Vagina (tissue), 2 donors: ENCODE data around the gene LPIN3. TPM values are rescaled to one million over a fixed set of nuclear protein-coding genes. Genes with fewer than 3 reads are reported as not detected.

ENCODE experiments used
- DNase-seq, 2 donors: peaks; one replicate each; pipeline ENCODE4 v3.0.0-alpha.2; 2017; ENCODE audit errors: extremely low spot score in 2 of 2
- H3K27ac ChIP-seq: fragments of 200-600 bp; sonication (generic); one replicate; pipeline ENCODE4 v1.5.1; 2019
- H3K27me3 ChIP-seq: fragments of 200-600 bp; sonication (generic); one replicate; pipeline ENCODE4 v1.5.1; 2019
- H3K36me3 ChIP-seq, 2 donors: fragments of 200-600 bp; sonication (generic); one replicate each; pipeline ENCODE4 v1.5.1; 2017 to 2019
- H3K4me1 ChIP-seq: fragments of 200-600 bp; sonication (generic); one replicate; pipeline ENCODE4 v1.5.1; 2019
- H3K4me3 ChIP-seq, 2 donors: fragments of 200-600 bp; sonication (generic); 1 replicate in 1 of 2; 2 replicates in 1 of 2; pipeline ENCODE4 v1.5.1; 2016 to 2019
- H3K9me3 ChIP-seq: fragments of 200-600 bp; sonication (generic); one replicate; pipeline ENCODE4 v1.5.1; 2019
- POLR2A ChIP-seq, 2 donors: fragments of 450-650 bp; IDR thresholded peaks; one replicate each; pipeline ENCODE4 v1.6.1; 2017; ENCODE audit warnings: antibody characterized with exemption in 2 of 2, mild to moderate bottlenecking in 2 of 2, moderate library complexity in 2 of 2
- POLR2AphosphoS5 ChIP-seq, 2 donors: sonication (generic); formaldehyde crosslinking; IDR thresholded peaks; one replicate each; pipeline ENCODE4 v1.9.0; 2017; ENCODE audit warnings: antibody characterized with exemption in 2 of 2, mild to moderate bottlenecking in 2 of 2, low read depth in 1 of 2; ENCODE audit not compliant: insufficient read depth in 1 of 2
- intact Hi-C: fragments of 100-400 bp; cut with DNase I; formaldehyde crosslinking; loops from one replicate; pipeline ENCODE4 v1.15.1; 2023
- total RNA-seq: library from RNA; depleted of rRNA; stranded (reverse); fragments of >200 nt; gene quantifications from one replicate; pipeline ENCODE4 v1.2.3, GENCODE V29; 2016
- TF ChIP-seq, protein P1 (sequence below), 3 experiments: fragments of 450-650 bp in 2 of 3; fragments of 200-600 bp in 1 of 3; sonication (generic) in 1 of 3; IDR thresholded peaks; one replicate each; pipeline ENCODE4 v1.5.1; 2017 to 2019; ENCODE audit warnings: antibody characterized with exemption in 3 of 3, mild to moderate bottlenecking in 2 of 3, moderate library complexity in 2 of 3

The LPIN3 gene
- total RNA-seq, 1 donor from 2014 or later = 82.3 TPM

DNA sequence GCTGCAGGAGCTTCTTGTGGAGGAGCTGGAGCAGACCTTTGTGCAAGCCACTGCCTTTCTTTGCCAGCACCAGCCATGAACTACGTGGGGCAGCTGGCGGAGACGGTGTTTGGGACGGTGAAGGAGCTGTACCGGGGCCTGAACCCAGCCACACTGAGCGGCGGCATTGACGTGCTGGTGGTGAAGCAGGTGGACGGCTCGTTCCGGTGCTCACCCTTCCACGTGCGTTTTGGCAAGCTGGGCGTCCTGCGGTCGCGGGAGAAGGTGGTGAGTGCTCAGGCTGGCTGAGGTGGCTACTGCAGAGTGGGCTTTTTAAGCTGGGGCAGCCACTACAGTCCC is 5.1 kb downstream of the LPIN3 start:
- H3K9me3 ChIP-seq = no peaks in the 10 kb centered on the region
- TF ChIP-seq, protein P1, sequence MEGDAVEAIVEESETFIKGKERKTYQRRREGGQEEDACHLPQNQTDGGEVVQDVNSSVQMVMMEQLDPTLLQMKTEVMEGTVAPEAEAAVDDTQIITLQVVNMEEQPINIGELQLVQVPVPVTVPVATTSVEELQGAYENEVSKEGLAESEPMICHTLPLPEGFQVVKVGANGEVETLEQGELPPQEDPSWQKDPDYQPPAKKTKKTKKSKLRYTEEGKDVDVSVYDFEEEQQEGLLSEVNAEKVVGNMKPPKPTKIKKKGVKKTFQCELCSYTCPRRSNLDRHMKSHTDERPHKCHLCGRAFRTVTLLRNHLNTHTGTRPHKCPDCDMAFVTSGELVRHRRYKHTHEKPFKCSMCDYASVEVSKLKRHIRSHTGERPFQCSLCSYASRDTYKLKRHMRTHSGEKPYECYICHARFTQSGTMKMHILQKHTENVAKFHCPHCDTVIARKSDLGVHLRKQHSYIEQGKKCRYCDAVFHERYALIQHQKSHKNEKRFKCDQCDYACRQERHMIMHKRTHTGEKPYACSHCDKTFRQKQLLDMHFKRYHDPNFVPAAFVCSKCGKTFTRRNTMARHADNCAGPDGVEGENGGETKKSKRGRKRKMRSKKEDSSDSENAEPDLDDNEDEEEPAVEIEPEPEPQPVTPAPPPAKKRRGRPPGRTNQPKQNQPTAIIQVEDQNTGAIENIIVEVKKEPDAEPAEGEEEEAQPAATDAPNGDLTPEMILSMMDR (IDR thresholded peaks at IDR 0.05) = no peak
- TF ChIP-seq POLR2AphosphoS5 (IDR thresholded peaks at IDR 0.05; ENCODE audit: insufficient read depth in 1 of 2, low read depth in 1 of 2) = no peak
- intact Hi-C loops = no loop called here
- H3K27ac ChIP-seq = no peak overlapping the region
- H3K36me3 ChIP-seq = peaks cover 0 to 23% of the 10 kb centered on the region in 2 donors
- no peak for DNase-seq
- no peak overlapping the region for H3K4me3 ChIP-seq
- no peaks in the 10 kb centered on the region for H3K27me3 ChIP-seq
- H3K4me1 ChIP-seq = peaks cover 33% of the 10 kb centered on the region

DNA sequence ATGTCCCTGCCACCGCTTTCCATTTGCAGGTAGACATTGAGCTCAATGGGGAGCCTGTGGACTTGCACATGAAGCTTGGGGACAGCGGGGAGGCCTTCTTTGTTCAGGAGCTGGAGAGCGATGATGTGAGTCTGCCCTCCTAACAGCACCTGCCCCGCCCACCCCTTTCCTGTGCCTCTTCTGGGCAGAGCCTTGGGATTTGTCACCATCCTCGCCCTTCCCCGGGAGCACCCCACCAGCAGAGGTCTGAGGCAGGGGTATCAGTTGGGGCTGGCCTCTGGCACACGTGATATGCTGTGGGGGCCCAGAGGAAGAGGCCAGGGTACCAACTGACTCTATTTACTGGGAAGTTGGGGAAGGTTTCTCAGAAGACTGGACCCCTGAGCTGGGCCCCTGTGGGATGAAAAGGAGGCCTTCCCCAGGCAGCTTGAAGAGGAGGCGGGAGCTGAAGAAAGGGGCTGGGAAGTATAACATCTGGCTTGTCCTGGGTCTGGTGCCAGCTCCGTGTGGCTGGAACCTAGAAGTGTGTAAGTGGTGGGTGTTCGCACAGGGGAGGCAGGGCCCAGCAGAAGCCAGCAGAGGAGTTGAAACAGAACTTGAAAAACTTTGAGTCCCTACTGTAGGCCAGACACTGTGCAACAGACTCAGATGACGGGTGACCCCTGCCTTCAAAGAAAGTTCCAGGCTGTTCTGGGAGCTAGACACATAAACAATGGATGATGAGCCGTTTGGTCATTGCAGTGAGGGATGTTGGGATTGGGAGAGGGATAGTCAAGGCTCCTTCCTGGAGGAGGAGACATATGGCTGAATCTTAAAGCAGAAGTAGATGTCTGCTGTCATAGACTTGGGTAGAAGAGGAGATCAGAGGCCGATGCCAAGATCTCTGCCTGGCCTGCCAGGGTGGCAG is 7.2 kb downstream of the LPIN3 start:
- H3K4me1 ChIP-seq = peaks cover 14% of the 10 kb centered on the region
- no peak for TF ChIP-seq POLR2AphosphoS5 (IDR thresholded peaks at IDR 0.05; ENCODE audit: insufficient read depth in 1 of 2, low read depth in 1 of 2)
- H3K27me3 ChIP-seq = no peaks in the 10 kb centered on the region
- peaks cover 0 to 33% of the 10 kb centered on the region in 2 donors for H3K36me3 ChIP-seq
- no peaks in the 10 kb centered on the region for H3K9me3 ChIP-seq
- H3K27ac ChIP-seq = no peak overlapping the region
- no peak overlapping the region for H3K4me3 ChIP-seq
- intact Hi-C loops = no loop called here
- no peak for DNase-seq

DNA sequence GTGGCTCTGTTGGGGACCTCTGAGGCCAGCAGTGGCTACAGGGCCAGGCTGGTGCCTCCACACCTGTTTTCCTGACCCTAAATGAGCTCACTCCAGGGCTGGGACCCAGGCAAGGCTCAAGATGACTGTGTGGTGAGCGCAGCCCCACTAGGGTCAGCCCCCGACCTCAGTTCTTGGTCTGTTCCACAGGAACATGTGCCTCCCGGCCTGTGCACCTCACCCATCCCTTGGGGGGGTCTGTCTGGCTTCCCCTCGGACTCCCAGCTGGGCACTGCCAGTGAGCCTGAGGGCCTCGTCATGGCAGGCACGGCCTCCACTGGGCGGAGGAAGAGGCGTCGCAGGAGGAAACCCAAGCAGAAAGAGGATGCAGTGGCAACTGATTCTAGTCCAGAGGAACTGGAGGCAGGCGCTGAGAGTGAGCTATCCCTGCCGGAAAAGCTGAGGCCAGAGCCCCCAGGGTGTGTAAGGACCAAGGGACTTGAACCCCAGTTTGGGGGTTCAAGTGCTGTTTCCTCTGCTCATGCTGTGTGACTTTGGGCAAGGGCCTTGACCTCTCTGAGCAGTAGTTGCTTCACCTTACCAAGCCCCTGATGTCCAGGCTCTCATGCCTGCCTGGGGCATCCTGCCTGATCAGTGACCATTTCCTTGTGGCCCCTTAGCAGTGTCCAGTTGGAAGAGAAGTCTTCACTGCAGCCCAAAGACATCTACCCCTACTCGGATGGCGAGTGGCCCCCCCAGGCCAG is 8.0 kb downstream of the LPIN3 start:
- H3K4me1 ChIP-seq = peaks cover 14% of the 10 kb centered on the region
- intact Hi-C loops = no loop called here
- DNase-seq = no peak
- H3K27me3 ChIP-seq = no peaks in the 10 kb centered on the region
- H3K9me3 ChIP-seq = no peaks in the 10 kb centered on the region
- no peak overlapping the region for H3K27ac ChIP-seq
- TF ChIP-seq, protein P1 (IDR thresholded peaks at IDR 0.05) = no peak
- TF ChIP-seq POLR2A (IDR thresholded peaks at IDR 0.05) (no peak), POLR2AphosphoS5 (IDR thresholded peaks at IDR 0.05; ENCODE audit: insufficient read depth in 1 of 2, low read depth in 1 of 2) (no peak)
- H3K4me3 ChIP-seq = no peak overlapping the region
- peaks cover 0 to 33% of the 10 kb centered on the region in 2 donors for H3K36me3 ChIP-seq

DNA sequence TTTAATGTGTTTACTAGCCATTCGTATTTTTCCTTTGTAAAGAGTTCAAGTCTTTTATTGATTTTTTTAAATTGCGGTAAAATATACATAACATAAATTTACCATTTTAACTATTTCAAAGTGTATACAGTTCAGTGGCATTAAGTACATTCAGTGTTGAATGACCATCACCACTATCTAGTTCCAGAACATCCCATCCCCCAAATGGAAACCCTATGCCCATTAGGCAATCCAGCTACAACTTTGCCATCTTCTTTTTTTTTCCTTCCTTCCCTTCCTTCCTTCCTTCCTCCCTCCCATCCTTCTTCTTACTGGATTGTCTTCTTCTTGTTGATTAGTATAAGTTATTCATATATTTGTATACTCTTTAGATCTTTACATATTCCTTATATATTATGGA is 8.6 kb downstream of the LPIN3 start:
- Histone ChIP-seq H3K4me1 (peaks cover 11% of the 10 kb centered on the region), H3K4me3 (no peak overlapping the region), H3K36me3 (peaks cover 0 to 33% of the 10 kb centered on the region in 2 donors), H3K27me3 (no peaks in the 10 kb centered on the region), H3K9me3 (no peaks in the 10 kb centered on the region), H3K27ac (no peak overlapping the region)
- intact Hi-C loops = no loop called here
- TF ChIP-seq POLR2A (IDR thresholded peaks at IDR 0.05) = no peak
- TF ChIP-seq POLR2AphosphoS5 (IDR thresholded peaks at IDR 0.05; ENCODE audit: insufficient read depth in 1 of 2, low read depth in 1 of 2) = no peak
- TF ChIP-seq, protein P1 (IDR thresholded peaks at IDR 0.05) = no peak
- DNase-seq = no peak

DNA sequence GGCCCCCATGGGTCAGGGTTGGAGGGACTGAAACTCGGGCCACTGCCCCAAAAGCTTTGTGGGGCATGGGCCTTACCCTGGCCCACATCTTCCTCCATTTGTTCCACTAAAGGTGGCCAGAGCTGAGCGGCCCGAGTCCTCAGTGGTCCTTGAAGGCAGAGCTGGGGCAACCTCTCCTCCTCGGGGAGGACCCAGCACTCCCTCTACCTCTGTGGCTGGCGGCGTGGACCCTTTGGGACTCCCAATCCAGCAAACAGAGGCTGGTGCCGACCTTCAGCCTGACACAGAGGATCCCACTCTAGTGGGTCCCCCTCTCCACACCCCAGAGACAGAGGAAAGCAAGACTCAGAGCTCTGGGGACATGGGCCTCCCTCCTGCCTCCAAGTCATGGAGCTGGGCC is 9.3 kb downstream of the LPIN3 start:
- Histone ChIP-seq H3K27me3 (no peaks in the 10 kb centered on the region), H3K27ac (no peak overlapping the region), H3K4me3 (no peak overlapping the region), H3K9me3 (no peaks in the 10 kb centered on the region), H3K4me1 (peaks cover 8% of the 10 kb centered on the region), H3K36me3 (peaks cover 0 to 33% of the 10 kb centered on the region in 2 donors)
- no peak for DNase-seq
- no peak for TF ChIP-seq POLR2AphosphoS5 (IDR thresholded peaks at IDR 0.05; ENCODE audit: insufficient read depth in 1 of 2, low read depth in 1 of 2)
- TF ChIP-seq POLR2A (IDR thresholded peaks at IDR 0.05) = no peak
- TF ChIP-seq, protein P1 (IDR thresholded peaks at IDR 0.05) = no peak
- intact Hi-C loops = no loop called here
